Breast epithelium (tissue), 3 donors: ENCODE measurements around the gene TEAD2.

Experiments
- POLR2A ChIP-seq: fragments of 450-650 bp; IDR thresholded peaks from one replicate; pipeline ENCODE4 v1.6.1; 2016; ENCODE audit warnings: antibody characterized with exemption, mild to moderate bottlenecking, moderate library complexity
- TF ChIP-seq, protein P1 (sequence below), 3 donors: fragments of 450-650 bp; IDR thresholded peaks; one replicate each; pipeline ENCODE4 v1.5.1; 2016 to 2017; ENCODE audit warnings: antibody characterized with exemption in 3 of 3, mild to moderate bottlenecking in 3 of 3, moderate library complexity in 3 of 3

DNA sequence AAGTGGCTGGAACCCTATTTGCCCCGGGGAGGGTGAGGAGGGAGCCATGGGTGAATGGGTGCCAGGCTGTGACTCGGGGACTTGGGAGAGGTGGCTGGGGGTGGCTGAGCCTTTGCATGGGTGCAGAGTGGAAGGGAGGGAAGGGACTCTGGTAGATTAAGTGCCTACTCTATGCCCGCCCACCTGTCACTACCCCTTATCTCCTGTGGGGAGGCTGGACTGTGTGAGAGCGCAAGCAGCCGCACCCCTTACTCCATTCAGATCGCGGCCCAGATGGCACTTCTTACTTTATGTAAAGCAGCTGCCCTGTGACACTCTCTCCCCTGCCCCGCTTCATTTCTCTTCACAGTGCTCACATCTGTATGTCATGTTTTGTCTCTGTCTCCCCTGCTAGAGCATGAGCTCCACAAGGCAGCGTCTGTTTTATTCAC is 28.7 kb upstream of the TEAD2 start:
- TF ChIP-seq POLR2A = no peak
- TF ChIP-seq, protein P1, sequence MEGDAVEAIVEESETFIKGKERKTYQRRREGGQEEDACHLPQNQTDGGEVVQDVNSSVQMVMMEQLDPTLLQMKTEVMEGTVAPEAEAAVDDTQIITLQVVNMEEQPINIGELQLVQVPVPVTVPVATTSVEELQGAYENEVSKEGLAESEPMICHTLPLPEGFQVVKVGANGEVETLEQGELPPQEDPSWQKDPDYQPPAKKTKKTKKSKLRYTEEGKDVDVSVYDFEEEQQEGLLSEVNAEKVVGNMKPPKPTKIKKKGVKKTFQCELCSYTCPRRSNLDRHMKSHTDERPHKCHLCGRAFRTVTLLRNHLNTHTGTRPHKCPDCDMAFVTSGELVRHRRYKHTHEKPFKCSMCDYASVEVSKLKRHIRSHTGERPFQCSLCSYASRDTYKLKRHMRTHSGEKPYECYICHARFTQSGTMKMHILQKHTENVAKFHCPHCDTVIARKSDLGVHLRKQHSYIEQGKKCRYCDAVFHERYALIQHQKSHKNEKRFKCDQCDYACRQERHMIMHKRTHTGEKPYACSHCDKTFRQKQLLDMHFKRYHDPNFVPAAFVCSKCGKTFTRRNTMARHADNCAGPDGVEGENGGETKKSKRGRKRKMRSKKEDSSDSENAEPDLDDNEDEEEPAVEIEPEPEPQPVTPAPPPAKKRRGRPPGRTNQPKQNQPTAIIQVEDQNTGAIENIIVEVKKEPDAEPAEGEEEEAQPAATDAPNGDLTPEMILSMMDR (IDR thresholded peaks at IDR 0.05) = no peak
